ENCODE data around the gene FSTL4.

DNA sequence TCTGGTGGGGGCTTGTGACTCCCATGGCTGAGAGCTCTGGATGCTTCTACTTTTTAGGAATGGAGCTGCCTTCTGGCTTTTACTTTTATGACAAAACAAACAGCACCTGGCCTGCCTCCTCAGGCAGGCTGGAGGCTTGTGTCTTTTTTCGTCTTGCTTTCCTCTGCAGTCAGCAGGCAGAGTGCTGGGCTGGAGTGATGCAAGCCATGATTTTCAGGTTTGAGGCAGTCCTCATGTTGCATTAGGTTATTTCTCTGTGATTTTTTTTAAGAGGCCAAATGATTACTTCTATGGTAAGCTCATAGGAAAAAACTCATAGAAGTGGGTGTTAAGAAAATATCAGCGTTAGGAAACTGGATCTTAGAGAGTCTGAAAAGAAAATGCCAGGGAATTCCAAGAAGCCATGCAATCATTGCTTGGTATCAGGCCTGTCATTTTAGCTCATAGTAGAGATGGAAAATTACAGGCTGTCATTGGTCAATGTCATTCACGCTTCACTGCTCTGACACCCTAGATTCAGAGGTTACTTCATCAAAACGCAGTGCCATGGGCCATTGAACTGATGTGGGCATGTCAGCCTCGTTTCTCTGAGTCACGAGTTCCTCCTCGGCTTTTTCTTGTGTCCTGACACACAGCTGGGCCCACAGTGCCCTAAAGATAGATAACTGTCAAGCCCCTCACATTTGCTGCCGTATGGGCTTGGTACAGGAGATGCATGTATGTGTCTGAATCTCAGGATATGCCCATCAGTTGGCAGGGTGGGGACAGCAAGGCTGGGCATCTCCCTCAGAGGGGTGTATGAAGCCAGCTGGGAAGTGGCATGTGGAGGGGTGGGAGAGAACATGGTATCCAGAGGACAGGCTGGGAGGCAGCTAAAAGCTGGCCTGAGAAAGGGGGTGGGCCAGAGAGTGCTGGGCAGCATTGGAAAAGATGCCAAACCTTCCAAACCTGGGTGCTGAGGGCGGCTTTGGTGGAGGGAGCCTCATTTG, 408.7 kb downstream of the FSTL4 start:
- TF ChIP-seq, protein P1, sequence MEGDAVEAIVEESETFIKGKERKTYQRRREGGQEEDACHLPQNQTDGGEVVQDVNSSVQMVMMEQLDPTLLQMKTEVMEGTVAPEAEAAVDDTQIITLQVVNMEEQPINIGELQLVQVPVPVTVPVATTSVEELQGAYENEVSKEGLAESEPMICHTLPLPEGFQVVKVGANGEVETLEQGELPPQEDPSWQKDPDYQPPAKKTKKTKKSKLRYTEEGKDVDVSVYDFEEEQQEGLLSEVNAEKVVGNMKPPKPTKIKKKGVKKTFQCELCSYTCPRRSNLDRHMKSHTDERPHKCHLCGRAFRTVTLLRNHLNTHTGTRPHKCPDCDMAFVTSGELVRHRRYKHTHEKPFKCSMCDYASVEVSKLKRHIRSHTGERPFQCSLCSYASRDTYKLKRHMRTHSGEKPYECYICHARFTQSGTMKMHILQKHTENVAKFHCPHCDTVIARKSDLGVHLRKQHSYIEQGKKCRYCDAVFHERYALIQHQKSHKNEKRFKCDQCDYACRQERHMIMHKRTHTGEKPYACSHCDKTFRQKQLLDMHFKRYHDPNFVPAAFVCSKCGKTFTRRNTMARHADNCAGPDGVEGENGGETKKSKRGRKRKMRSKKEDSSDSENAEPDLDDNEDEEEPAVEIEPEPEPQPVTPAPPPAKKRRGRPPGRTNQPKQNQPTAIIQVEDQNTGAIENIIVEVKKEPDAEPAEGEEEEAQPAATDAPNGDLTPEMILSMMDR (IDR thresholded peaks at IDR 0.05) = no peak
- TF ChIP-seq FOSL2 (IDR thresholded peaks at IDR 0.05; ENCODE audit: borderline replicate concordance, low read depth) = no peak
- TF ChIP-seq FOXM1 (IDR thresholded peaks at IDR 0.05; ENCODE audit: low read depth) = no peak
- no peak for TF ChIP-seq GATA2 (CRISPR knock-in tag; IDR thresholded peaks at IDR 0.05)
- TF ChIP-seq RAD21 (IDR thresholded peaks at IDR 0.05; ENCODE audit: low read length) = no peak
- no peak for TF ChIP-seq TAF1 (IDR thresholded peaks at IDR 0.05; ENCODE audit: borderline replicate concordance, low read depth, low read length)

All from SK-N-SH (cell line).